ENCODE data around the gene NDUFB10.

DNA sequence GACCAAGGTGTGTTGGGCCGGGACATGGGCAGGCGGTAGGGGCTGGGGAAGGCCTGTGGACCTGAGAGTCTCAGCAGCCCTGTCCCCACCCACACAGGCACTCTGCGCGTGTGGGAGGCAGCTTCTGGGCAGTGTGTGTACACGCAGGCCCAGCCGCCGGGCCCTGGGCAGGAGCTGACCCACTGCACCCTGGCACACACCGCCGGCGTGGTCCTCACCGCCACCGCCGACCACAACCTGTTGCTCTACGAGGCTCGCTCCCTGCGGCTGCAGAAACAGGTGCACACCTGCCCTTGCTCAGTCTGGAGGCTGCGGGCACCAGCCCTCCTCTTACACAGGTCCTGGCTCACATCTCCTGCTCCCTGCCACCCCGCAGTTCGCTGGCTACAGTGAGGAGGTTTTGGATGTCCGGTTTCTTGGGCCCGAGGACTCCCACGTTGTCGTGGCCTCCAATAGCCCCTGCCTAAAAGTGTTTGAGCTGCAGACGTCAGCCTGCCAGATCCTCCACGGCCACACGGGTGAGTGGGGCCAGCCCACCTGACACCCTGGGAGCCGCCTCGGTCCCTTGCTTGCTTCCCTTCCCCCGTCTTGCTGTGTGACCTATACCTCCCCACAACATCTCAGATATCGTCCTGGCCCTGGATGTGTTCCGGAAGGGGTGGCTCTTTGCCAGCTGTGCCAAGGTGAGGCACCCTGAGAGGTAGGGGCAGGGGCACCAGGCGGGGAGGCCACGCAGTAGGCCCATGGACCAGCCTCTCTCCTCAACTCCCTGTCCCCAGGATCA lies 16.3 kb downstream of the NDUFB10 start:
- TF ChIP-seq ASH2L (IDR thresholded peaks at IDR 0.05; ENCODE audit: borderline replicate concordance, low read depth) (no peak), CTCF (IDR thresholded peaks at IDR 0.05 in 2 of 3, conservative IDR thresholded peaks at IDR 0.05 in 1 of 3; ENCODE audit: control insufficient read depth in 2 of 3, extremely low read depth in 1 of 3, insufficient read depth in 1 of 3, low read depth in 3 of 3, low read length in 3 of 3) (no peak)

Data from GM12878 (cell line).